Ovary (tissue), 9 donors: ENCODE data around the gene HPCAL1. TPM values are rescaled to one million over a fixed set of nuclear protein-coding genes. Genes with fewer than 3 reads are reported as not detected.
"Not testable (repeated sequence)": the region's sequence is repeated elsewhere in the genome, so short reads cannot be mapped to it uniquely, and the experiment has no call there.

Experiments
- DNase-seq, 5 donors: peaks; one replicate each; pipeline ENCODE4 v3.0.0-alpha.2; 2019 to 2020
- H3K27ac ChIP-seq, 2 donors: fragments of 200-600 bp; one replicate each; pipeline versions ENCODE4 v1.5.1 to v1.8.0; 2019 to 2022
- H3K27me3 ChIP-seq: fragments of 200-600 bp; one replicate; pipeline ENCODE4 v1.8.0; 2022
- H3K36me3 ChIP-seq: fragments of 200-600 bp; sonication (generic); one replicate; pipeline ENCODE4 v1.5.1; 2019
- H3K4me1 ChIP-seq: one replicate; pipeline ENCODE4 v1.8.1; 2013; ENCODE audit warnings: mild to moderate bottlenecking, moderate library complexity; ENCODE audit not compliant: insufficient read depth
- H3K4me3 ChIP-seq: fragments of 200-600 bp; sonication (generic); one replicate; pipeline ENCODE4 v1.5.1; 2017
- H3K9me3 ChIP-seq, 2 donors: fragments of 200-600 bp in 1 of 2; sonication (generic) in 1 of 2; one replicate each; pipeline versions ENCODE4 v1.5.1 to v1.8.1; 2013 to 2019; ENCODE audit warnings: mild to moderate bottlenecking in 1 of 2, moderate library complexity in 1 of 2
- EP300 ChIP-seq: sonication (generic); formaldehyde crosslinking; IDR thresholded peaks from one replicate; pipeline ENCODE4 v1.6.1; 2017; ENCODE audit warnings: antibody characterized with exemption
- POLR2A ChIP-seq: fragments of 450-650 bp; IDR thresholded peaks from one replicate; pipeline ENCODE4 v1.6.1; 2017; ENCODE audit warnings: antibody characterized with exemption, mild to moderate bottlenecking, moderate library complexity
- WGBS, 3 donors: extraction: QIAGEN DNeasy Blood & Tissue Kit in 1 of 3; methylation state at CpG; one replicate each; pipeline versions ENCODE4 v1.1.5 to v1.1.7; 2013 to 2017; 5-methylcytosine and 5-hydroxymethylcytosine counted together
- intact Hi-C, 4 donors: fragments of 100-400 bp; cut with DNase I; formaldehyde crosslinking; loops; one replicate each; pipeline versions ENCODE4 v1.11.0 to v1.15.1; 2022 to 2023
- polyA plus RNA-seq, 2 donors: library from polyadenylated mRNA; stranded (reverse); fragments of 200-250 nt in 1 of 2; fragments of 350-450 nt in 1 of 2; fragmentation: Illumina TruSeq in 1 of 2; extraction: RNeasy Lipid Tissue Mini Kit (QIAGEN cat#74804) in 1 of 2; gene quantifications; one replicate each; pipeline ENCODE4 v1.2.3, GENCODE V29; 2013 to 2014
- total RNA-seq, 7 donors: library from RNA; depleted of rRNA in 2 of 7; stranded (reverse); fragments of >200 nt in 2 of 7; fragmentation: NEBNext Ultra II Directional in 3 of 7; extraction: Animal tissue kit (Norgen Biotek cat#: 25700) in 3 of 7; gene quantifications; one replicate each; pipeline versions ENCODE4 v1.1.0 to v1.2.4, GENCODE V29; 2016 to 2023
- TF ChIP-seq, protein P1 (sequence below), 3 donors: fragments of 450-650 bp in 2 of 3; fragments of 200-600 bp in 1 of 3; IDR thresholded peaks; one replicate each; pipeline versions ENCODE4 v1.5.1 to v1.8.0; 2016 to 2022; ENCODE audit warnings: antibody characterized with exemption in 3 of 3, mild to moderate bottlenecking in 1 of 3
- donor health status: DM: no; HTN: no; CAD: no; lungs with moderate emphysema.
- donor health status: DM: no; HTN: no; CAD: no.
- donor health status: Bipolar disorder and iron deficiency.
- donor health status: DM: yes; HTN: yes; CAD: no.
- donor health status: DM: no; HTN: no; CAD: no.
- donor health status: DM: yes; HTN: yes; CAD: no.

Gene HPCAL1
- total and polyA plus RNA-seq, 9 donors, result 11.4 to 69.5 (median 18.5) TPM

DNA sequence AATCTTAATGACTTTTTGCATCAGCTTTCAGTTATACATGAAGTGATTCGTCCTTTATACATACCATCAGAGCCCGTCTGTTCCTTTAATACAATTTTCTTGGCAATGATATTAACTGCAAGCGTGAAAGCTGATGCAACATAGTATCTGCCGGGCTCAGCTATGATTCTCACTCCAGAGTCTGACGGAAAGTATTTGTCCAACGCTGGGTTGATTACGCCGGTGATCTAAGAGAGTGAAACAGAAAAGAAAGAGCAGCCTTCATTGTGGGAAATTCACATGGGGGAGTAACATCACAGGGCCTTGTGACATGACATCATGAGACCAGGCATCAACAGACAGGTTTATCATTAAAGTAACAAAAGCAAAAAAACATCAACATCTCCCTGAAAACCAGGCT is 139.2 kb downstream of the HPCAL1 start:
- intact Hi-C loops, result no loop called here
- no peaks in the 10 kb centered on the region for H3K36me3 ChIP-seq
- 91 to 93% (median 91%) methylated on average over 8 of the region's 8 CpGs for WGBS, 3 donors

DNA sequence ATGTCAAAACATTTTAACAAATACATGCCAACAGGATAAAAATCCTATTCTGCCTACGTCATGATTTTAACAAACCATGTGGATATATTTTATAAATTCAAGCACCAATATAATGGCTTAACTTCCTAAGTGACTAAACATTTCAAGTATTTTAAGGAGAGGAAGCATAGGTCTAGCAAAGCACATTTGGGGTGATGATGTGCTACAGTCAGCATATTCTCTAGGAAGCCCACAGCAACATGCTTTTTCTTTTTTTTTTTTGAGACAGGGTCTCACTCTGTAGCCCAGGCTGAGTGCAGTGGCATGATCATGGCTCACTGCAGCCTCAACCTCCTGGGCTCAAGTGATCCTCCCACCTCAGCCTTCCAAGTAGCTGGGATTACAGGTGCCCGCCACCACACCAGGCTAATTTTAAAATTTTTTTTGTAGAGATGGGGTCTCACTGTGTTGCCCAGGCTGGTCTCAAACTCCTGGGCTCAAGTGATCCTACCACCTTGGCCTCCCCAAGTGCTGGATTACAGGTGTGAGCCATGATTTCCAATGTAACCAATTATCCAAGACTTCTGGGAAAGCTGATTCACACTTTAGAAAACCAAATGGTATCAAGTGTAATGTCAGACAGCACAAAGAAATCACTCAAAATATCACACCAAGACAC is 139.9 kb downstream of the HPCAL1 start:
- H3K36me3 ChIP-seq, H3K27me3 ChIP-seq, intact Hi-C loops, H3K4me3 ChIP-seq, H3K4me1 ChIP-seq, DNase-seq, H3K27ac ChIP-seq, H3K9me3 ChIP-seq: not testable (repeated sequence)
- WGBS, 3 donors, result 85 to 88% (median 87%) methylated on average over 2 of the region's 2 CpGs

More for the DNA sequence above, 139.2 kb downstream of the HPCAL1 start:
- Histone ChIP-seq H3K9me3 (no peaks in the 10 kb centered on the region), H3K4me1 (no peaks in the 10 kb centered on the region), H3K27me3 (no peaks in the 10 kb centered on the region), H3K4me3 (no peak overlapping the region), H3K27ac (no peak overlapping the region)
- no peak for DNase-seq
- TF ChIP-seq EP300, result no peak
- TF ChIP-seq, protein P1, sequence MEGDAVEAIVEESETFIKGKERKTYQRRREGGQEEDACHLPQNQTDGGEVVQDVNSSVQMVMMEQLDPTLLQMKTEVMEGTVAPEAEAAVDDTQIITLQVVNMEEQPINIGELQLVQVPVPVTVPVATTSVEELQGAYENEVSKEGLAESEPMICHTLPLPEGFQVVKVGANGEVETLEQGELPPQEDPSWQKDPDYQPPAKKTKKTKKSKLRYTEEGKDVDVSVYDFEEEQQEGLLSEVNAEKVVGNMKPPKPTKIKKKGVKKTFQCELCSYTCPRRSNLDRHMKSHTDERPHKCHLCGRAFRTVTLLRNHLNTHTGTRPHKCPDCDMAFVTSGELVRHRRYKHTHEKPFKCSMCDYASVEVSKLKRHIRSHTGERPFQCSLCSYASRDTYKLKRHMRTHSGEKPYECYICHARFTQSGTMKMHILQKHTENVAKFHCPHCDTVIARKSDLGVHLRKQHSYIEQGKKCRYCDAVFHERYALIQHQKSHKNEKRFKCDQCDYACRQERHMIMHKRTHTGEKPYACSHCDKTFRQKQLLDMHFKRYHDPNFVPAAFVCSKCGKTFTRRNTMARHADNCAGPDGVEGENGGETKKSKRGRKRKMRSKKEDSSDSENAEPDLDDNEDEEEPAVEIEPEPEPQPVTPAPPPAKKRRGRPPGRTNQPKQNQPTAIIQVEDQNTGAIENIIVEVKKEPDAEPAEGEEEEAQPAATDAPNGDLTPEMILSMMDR (IDR thresholded peaks at IDR 0.05), result no peak
- TF ChIP-seq POLR2A, result no peak

- WGBS, 3 donors, result 82 to 86% (median 86%) methylated on average over 5 of the region's 5 CpGs
- Histone ChIP-seq H3K36me3 (no peaks in the 10 kb centered on the region), H3K9me3 (no peaks in the 10 kb centered on the region), H3K27me3 (no peaks in the 10 kb centered on the region), H3K4me1 (no peaks in the 10 kb centered on the region), H3K4me3 (no peak overlapping the region), H3K27ac (no peak overlapping the region)
- intact Hi-C loops, result no loop called here
- no peak for DNase-seq
- TF ChIP-seq, protein P1 (IDR thresholded peaks at IDR 0.05), result no peak
- no peak for TF ChIP-seq POLR2A
Measured at GRCh38 chr2:10444463-10444862, 141.8 kb downstream of the HPCAL1 start.

DNA sequence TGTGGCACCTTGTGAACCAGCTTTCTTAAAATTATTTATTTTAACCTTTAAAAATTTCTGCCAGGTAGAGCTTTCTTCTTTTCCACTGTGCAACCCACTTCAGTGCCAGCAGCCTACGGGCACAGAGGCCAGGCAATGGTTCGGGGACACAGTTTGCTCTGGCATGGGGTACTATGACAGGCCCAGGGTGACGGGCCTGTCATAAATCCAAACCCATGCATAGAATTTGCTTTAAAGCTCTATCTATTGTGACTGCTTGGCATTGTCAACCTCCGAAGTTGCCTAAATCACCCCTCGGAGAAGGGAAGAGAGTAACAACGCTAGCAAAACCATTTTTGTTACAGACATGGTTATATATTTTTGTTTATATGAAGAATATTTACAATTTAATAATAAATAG is 143.9 kb downstream of the HPCAL1 start:
- intact Hi-C loops, result no loop called here
- TF ChIP-seq EP300 (no peak), POLR2A (no peak)
- TF ChIP-seq, protein P1 (IDR thresholded peaks at IDR 0.05), result no peak
- 85 to 91% (median 90%) methylated on average over 6 of the region's 6 CpGs for WGBS, 3 donors
- no peak for DNase-seq
- Histone ChIP-seq H3K27me3 (no peaks in the 10 kb centered on the region), H3K36me3 (no peaks in the 10 kb centered on the region), H3K27ac (no peak overlapping the region), H3K9me3 (no peaks in the 10 kb centered on the region), H3K4me1 (no peaks in the 10 kb centered on the region), H3K4me3 (peak overlapping the region; percentile 60)

GRCh38 chr2:10447300-10447894 is 144.7 kb downstream of the HPCAL1 start:
- TF ChIP-seq EP300 (no peak), POLR2A (no peak)
- TF ChIP-seq, protein P1 (IDR thresholded peaks at IDR 0.05), result no peak
- peak overlapping the region; percentile 97 to 99 for H3K27ac ChIP-seq
- H3K36me3 ChIP-seq, result no peaks in the 10 kb centered on the region
- H3K9me3 ChIP-seq, result no peaks in the 10 kb centered on the region
- no peaks in the 10 kb centered on the region for H3K4me1 ChIP-seq
- no peak for DNase-seq
- peak overlapping the region; percentile 60 for H3K4me3 ChIP-seq
- WGBS, 3 donors, result 1 to 2% (median 2%) methylated on average over 22 to 32 of the region's 32 CpGs
- no peaks in the 10 kb centered on the region for H3K27me3 ChIP-seq
- intact Hi-C loops, result no loop called here
